ENCODE measurements around the gene LEF1. TPM values are rescaled to one million over a fixed set of nuclear protein-coding genes. Genes with fewer than 3 reads are reported as not detected.

The LEF1 gene
- total RNA-seq, 1 donor from 2014 or later, result 16.6 TPM

GRCh38 chr4:108152980-108153379 is 15.8 kb downstream of the LEF1 start:
- Histone ChIP-seq H3K9ac (ENCODE audit: low read length) (no peak overlapping the region), H3K27ac (ENCODE audit: low read depth, low read length) (no peak overlapping the region), H3K4me1 (ENCODE audit: insufficient read depth, low read length) (peaks cover 3% of the 10 kb centered on the region), H4K20me1 (ENCODE audit: insufficient read depth, low read length) (no peaks in the 10 kb centered on the region), H3K9me3 (ENCODE audit: insufficient read depth, low read depth, low read length) (no peaks in the 10 kb centered on the region), H3K36me3 (ENCODE audit: insufficient read depth, low read length) (no peaks in the 10 kb centered on the region), H3K79me2 (ENCODE audit: insufficient read depth, low read length) (no peaks in the 10 kb centered on the region), H2AFZ (ENCODE audit: low read depth, low read length) (no peak overlapping the region), H3K27me3 (ENCODE audit: insufficient read depth, low read length) (no peaks in the 10 kb centered on the region), H3K4me2 (ENCODE audit: low read length) (no peak overlapping the region), H3K4me3 (ENCODE audit: insufficient read depth, low read depth, low read length) (no peak overlapping the region)
- Mint-ChIP-seq H3K9me3 (ENCODE audit: unreplicated experiment) (peaks cover 5% of the 10 kb centered on the region), H3K36me3 (ENCODE audit: low read depth, unreplicated experiment) (peaks cover 13% of the 10 kb centered on the region), H3K27ac (ENCODE audit: unreplicated experiment) (no peak overlapping the region), H3K4me3 (ENCODE audit: unreplicated experiment) (no peak overlapping the region), H3K27me3 (ENCODE audit: low read depth, unreplicated experiment) (peaks cover 2% of the 10 kb centered on the region), H3K4me1 (ENCODE audit: low read depth, unreplicated experiment) (peaks cover 3% of the 10 kb centered on the region)
- DNase-seq (ENCODE audit: low read depth) (no peak), FAIRE-seq (no peak)
- TF ChIP-seq EZH2 (IDR thresholded peaks at IDR 0.05; ENCODE audit: insufficient read depth, low read length) (no peak), CTCF (IDR thresholded peaks at IDR 0.05; ENCODE audit: insufficient read depth, low read depth, low read length) (no peak)

- Mint-ChIP-seq H3K4me3 (ENCODE audit: unreplicated experiment) (no peak overlapping the region), H3K9me3 (ENCODE audit: unreplicated experiment) (peaks cover 5% of the 10 kb centered on the region), H3K4me1 (ENCODE audit: low read depth, unreplicated experiment) (peaks cover 3% of the 10 kb centered on the region), H3K36me3 (ENCODE audit: low read depth, unreplicated experiment) (peaks cover 13% of the 10 kb centered on the region), H3K27ac (ENCODE audit: unreplicated experiment) (no peak overlapping the region), H3K27me3 (ENCODE audit: low read depth, unreplicated experiment) (no peaks in the 10 kb centered on the region)
- H3K79me2 ChIP-seq (ENCODE audit: insufficient read depth, low read length), result no peaks in the 10 kb centered on the region
- H3K9ac ChIP-seq (ENCODE audit: low read length), result no peak overlapping the region
- H3K4me3 ChIP-seq (ENCODE audit: insufficient read depth, low read depth, low read length), result no peak overlapping the region
- no peak overlapping the region for H3K4me2 ChIP-seq (ENCODE audit: low read length)
- FAIRE-seq (no peak), DNase-seq (ENCODE audit: low read depth) (peak; percentile 81)
- no peaks in the 10 kb centered on the region for H3K27me3 ChIP-seq (ENCODE audit: insufficient read depth, low read length)
- no peaks in the 10 kb centered on the region for H3K4me1 ChIP-seq (ENCODE audit: insufficient read depth, low read length)
- H4K20me1 ChIP-seq (ENCODE audit: insufficient read depth, low read length), result no peaks in the 10 kb centered on the region
- H3K36me3 ChIP-seq (ENCODE audit: insufficient read depth, low read length), result no peaks in the 10 kb centered on the region
- no peak overlapping the region for H3K27ac ChIP-seq (ENCODE audit: low read depth, low read length)
- H2AFZ ChIP-seq (ENCODE audit: low read depth, low read length), result no peak overlapping the region
- H3K9me3 ChIP-seq (ENCODE audit: insufficient read depth, low read depth, low read length), result no peaks in the 10 kb centered on the region
- no peak for TF ChIP-seq EZH2 (IDR thresholded peaks at IDR 0.05; ENCODE audit: insufficient read depth, low read length)
- no peak for TF ChIP-seq CTCF (IDR thresholded peaks at IDR 0.05; ENCODE audit: insufficient read depth, low read depth, low read length)
Observed at GRCh38 chr4:108149588-108150380, 18.9 kb downstream of the LEF1 start.

- H3K4me3 ChIP-seq (ENCODE audit: insufficient read depth, low read depth, low read length), result no peak overlapping the region
- peaks cover 16% of the 10 kb centered on the region for H3K4me1 Mint-ChIP-seq (ENCODE audit: low read depth, unreplicated experiment)
- H3K36me3 ChIP-seq (ENCODE audit: insufficient read depth, low read length), result no peaks in the 10 kb centered on the region
- H3K27me3 Mint-ChIP-seq (ENCODE audit: low read depth, unreplicated experiment), result no peaks in the 10 kb centered on the region
- no peaks in the 10 kb centered on the region for H3K79me2 ChIP-seq (ENCODE audit: insufficient read depth, low read length)
- H2AFZ ChIP-seq (ENCODE audit: low read depth, low read length), result no peak overlapping the region
- H3K9me3 Mint-ChIP-seq (ENCODE audit: unreplicated experiment), result peaks cover 5% of the 10 kb centered on the region
- peaks cover 13% of the 10 kb centered on the region for H3K36me3 Mint-ChIP-seq (ENCODE audit: low read depth, unreplicated experiment)
- TF ChIP-seq EZH2 (IDR thresholded peaks at IDR 0.05; ENCODE audit: insufficient read depth, low read length) (no peak), CTCF (IDR thresholded peaks at IDR 0.05; ENCODE audit: insufficient read depth, low read depth, low read length) (no peak)
- H3K9me3 ChIP-seq (ENCODE audit: insufficient read depth, low read depth, low read length), result no peaks in the 10 kb centered on the region
- H3K27ac ChIP-seq (ENCODE audit: low read depth, low read length), result no peak overlapping the region
- no peak overlapping the region for H3K4me2 ChIP-seq (ENCODE audit: low read length)
- DNase-seq (ENCODE audit: low read depth) (no peak), FAIRE-seq (no peak)
- no peaks in the 10 kb centered on the region for H4K20me1 ChIP-seq (ENCODE audit: insufficient read depth, low read length)
- no peaks in the 10 kb centered on the region for H3K4me1 ChIP-seq (ENCODE audit: insufficient read depth, low read length)
- H3K9ac ChIP-seq (ENCODE audit: low read length), result no peak overlapping the region
- H3K4me3 Mint-ChIP-seq (ENCODE audit: unreplicated experiment), result no peak overlapping the region
- H3K27ac Mint-ChIP-seq (ENCODE audit: unreplicated experiment), result no peak overlapping the region
- H3K27me3 ChIP-seq (ENCODE audit: insufficient read depth, low read length), result no peaks in the 10 kb centered on the region
Observed at GRCh38 chr4:108148316-108148715, 20.4 kb downstream of the LEF1 start.
